Loucy (cell line): ENCODE data around the gene CIROP.

Experiments used
- EZH2phosphoT487 ChIP-seq: fragments of 200-600 bp; IDR thresholded peaks from 2 replicates; pipeline ENCODE4 v1.6.1; 2018; ENCODE audit warnings: antibody characterized with exemption, mild to moderate bottlenecking, moderate library complexity, borderline replicate concordance
- TF ChIP-seq, protein P1 (sequence below): fragments of 200-600 bp; sonication (generic); conservative IDR thresholded peaks from 2 replicates; pipeline ENCODE4 v1.5.1; 2014; ENCODE audit warnings: mild to moderate bottlenecking, antibody characterized with exemption, low read length

DNA sequence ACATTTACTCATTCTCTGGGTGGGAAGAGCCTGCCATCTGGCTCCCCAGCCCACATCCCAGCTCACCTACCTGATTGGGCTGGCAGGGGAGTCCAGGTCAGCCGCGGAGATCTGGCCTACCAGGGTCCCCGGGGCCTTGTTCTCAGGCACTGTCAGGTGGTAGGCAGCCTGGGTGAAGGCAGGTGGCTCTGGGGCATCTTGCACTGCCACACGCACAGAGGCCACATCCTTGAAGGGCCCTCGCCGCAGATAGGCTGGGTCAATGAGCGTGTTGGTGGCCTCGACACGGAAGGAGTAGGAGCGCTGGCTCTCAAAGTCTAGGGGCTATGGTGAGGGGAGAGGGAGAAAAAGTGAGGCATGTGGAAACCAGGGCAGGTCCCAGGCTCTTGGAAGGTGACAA is 51.4 kb downstream of the CIROP start:
- TF ChIP-seq, protein P1, sequence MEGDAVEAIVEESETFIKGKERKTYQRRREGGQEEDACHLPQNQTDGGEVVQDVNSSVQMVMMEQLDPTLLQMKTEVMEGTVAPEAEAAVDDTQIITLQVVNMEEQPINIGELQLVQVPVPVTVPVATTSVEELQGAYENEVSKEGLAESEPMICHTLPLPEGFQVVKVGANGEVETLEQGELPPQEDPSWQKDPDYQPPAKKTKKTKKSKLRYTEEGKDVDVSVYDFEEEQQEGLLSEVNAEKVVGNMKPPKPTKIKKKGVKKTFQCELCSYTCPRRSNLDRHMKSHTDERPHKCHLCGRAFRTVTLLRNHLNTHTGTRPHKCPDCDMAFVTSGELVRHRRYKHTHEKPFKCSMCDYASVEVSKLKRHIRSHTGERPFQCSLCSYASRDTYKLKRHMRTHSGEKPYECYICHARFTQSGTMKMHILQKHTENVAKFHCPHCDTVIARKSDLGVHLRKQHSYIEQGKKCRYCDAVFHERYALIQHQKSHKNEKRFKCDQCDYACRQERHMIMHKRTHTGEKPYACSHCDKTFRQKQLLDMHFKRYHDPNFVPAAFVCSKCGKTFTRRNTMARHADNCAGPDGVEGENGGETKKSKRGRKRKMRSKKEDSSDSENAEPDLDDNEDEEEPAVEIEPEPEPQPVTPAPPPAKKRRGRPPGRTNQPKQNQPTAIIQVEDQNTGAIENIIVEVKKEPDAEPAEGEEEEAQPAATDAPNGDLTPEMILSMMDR = no peak
- no peak for TF ChIP-seq EZH2phosphoT487
